ENCODE data around the gene ADAM19.
"Not testable (repeated sequence)": the region's sequence is repeated elsewhere in the genome, so short reads cannot be mapped to it uniquely, and the experiment has no call there.

Gene ADAM19

DNA sequence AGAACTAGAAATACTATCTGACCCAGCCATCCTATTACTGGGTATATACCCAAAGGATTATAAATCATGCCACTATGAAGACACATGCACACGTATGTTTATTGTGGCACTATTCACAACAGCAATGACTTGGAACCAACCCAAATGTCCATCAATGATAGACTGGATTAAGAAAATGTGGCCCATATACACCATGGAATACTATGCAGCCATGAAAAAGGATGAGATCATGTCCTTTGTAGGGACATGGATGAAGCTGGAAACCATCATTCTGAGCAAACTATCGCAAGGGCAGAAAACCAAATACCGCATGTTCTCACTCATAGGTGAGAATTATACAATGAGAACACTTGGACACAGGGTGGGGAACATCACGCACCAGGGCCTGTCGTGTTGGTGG lies 145.7 kb downstream of the ADAM19 start:
- not testable (repeated sequence) for H3K9me3 ChIP-seq (ENCODE audit: low read length); H3K27me3 ChIP-seq (ENCODE audit: control insufficient read depth in 1 of 2, insufficient read depth in 2 of 2, low read length in 2 of 2); H3K4me3 ChIP-seq (ENCODE audit: low read depth in 1 of 2, low read length in 2 of 2); H3K27ac ChIP-seq (ENCODE audit: low read depth, low read length); H3K9ac ChIP-seq (ENCODE audit: low read length); H3K4me1 ChIP-seq (ENCODE audit: insufficient read depth, low read length); H3K36me3 ChIP-seq (ENCODE audit: insufficient read depth, low read length)
